ENCODE measurements around the gene ZMYND10.

The ZMYND10 gene

GRCh38 chr3:50297384-50297775 is 48.2 kb downstream of the ZMYND10 start:
- POLR2A ChIA-PET, result interaction anchor here (0.7 to 3.5 kb wide), 3 partner anchors 30 to 39 kb away, joined by 3 to 21 read pairs (median 4); partner anchors contain the start of gene TUSC2
- CTCF ChIA-PET, result interaction anchor here (0.9 kb wide), 1 partner anchor 23 kb away, joined by 3 read pairs; no protein-coding TSS in a partner anchor
- no peak for DNase-seq (ENCODE audit: extremely low spot score)
- TF ChIP-seq LEF1 (IDR thresholded peaks at IDR 0.05; ENCODE audit: borderline replicate concordance), result no peak
- TF ChIP-seq SP1 (IDR thresholded peaks at IDR 0.05), result no peak
- TF ChIP-seq HDGF (IDR thresholded peaks at IDR 0.05; ENCODE audit: borderline replicate concordance), result no peak
- no peak for TF ChIP-seq L3MBTL2 (conservative IDR thresholded peaks at IDR 0.05)
- no peak for TF ChIP-seq ARNT (IDR thresholded peaks at IDR 0.05)
- TF ChIP-seq ZNF384 (IDR thresholded peaks at IDR 0.05), result no peak
- TF ChIP-seq FOXK2 (IDR thresholded peaks at IDR 0.05), result no peak
- TF ChIP-seq SUZ12 (IDR thresholded peaks at IDR 0.05), result no peak
- no peak for TF ChIP-seq FOXA1 (IDR thresholded peaks at IDR 0.05)
- TF ChIP-seq NFRKB (IDR thresholded peaks at IDR 0.05), result no peak
- no peak for TF ChIP-seq PKNOX1 (IDR thresholded peaks at IDR 0.05)
- TF ChIP-seq TARDBP (IDR thresholded peaks at IDR 0.05), result no peak
- no peak for TF ChIP-seq FOXM1 (IDR thresholded peaks at IDR 0.05; ENCODE audit: borderline replicate concordance)
- no peak for TF ChIP-seq ELF4 (IDR thresholded peaks at IDR 0.05)
- TF ChIP-seq CTBP1 (IDR thresholded peaks at IDR 0.05; ENCODE audit: borderline replicate concordance), result no peak
- TF ChIP-seq BHLHE40 (IDR thresholded peaks at IDR 0.05; ENCODE audit: borderline replicate concordance), result no peak

DNA sequence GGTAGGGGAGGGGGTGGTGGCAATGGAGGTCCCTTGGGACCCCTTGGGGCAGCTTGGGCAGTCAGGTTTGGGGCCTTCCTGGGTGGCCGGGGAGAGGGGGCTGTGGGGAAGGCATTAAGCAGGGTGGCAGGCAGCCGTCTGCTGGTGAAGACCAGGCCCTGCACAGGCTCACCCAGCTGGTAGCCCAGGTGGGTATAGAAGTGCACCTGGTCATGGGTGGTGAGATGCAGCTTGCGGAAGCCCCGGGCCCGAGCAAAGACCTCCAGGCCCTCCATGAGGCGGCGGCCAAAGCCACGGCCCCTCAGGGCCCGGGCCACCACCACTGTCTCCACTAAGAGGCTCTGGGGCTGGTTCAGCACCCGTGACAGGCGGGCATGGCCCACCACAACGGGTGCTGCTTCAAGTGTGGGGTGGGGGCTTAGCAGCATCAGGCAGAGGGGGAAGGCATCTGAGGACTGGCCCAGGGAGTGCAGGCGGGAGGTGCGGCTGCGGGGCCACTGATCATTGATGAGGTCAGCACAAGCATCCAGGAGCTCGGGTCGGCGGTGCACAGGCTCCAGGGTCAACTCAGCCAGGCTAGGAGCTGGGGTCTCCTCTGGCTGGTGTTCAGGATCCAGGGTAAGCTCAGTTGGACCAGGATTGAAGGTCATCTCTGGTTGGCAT is 48.7 kb downstream of the ZMYND10 start:
- POLR2A ChIA-PET, result interaction anchor here (0.7 to 3.5 kb wide), 3 partner anchors 30 to 40 kb away, joined by 3 to 21 read pairs (median 4); partner anchors contain the start of gene TUSC2
- CTCF ChIA-PET, result no interaction called here
- no peak for DNase-seq (ENCODE audit: extremely low spot score)
- TF ChIP-seq ELF4 (IDR thresholded peaks at IDR 0.05), result no peak
- no peak for TF ChIP-seq BHLHE40 (IDR thresholded peaks at IDR 0.05; ENCODE audit: borderline replicate concordance)
- no peak for TF ChIP-seq PKNOX1 (IDR thresholded peaks at IDR 0.05)
- no peak for TF ChIP-seq SP1 (IDR thresholded peaks at IDR 0.05)
- no peak for TF ChIP-seq FOXM1 (IDR thresholded peaks at IDR 0.05; ENCODE audit: borderline replicate concordance)
- no peak for TF ChIP-seq L3MBTL2 (conservative IDR thresholded peaks at IDR 0.05)
- TF ChIP-seq SUZ12 (IDR thresholded peaks at IDR 0.05), result no peak
- TF ChIP-seq LEF1 (IDR thresholded peaks at IDR 0.05; ENCODE audit: borderline replicate concordance), result no peak
- no peak for TF ChIP-seq FOXK2 (IDR thresholded peaks at IDR 0.05)
- TF ChIP-seq TARDBP (IDR thresholded peaks at IDR 0.05), result no peak
- TF ChIP-seq NFRKB (IDR thresholded peaks at IDR 0.05), result no peak
- no peak for TF ChIP-seq ZNF384 (IDR thresholded peaks at IDR 0.05)
- TF ChIP-seq FOXA1 (IDR thresholded peaks at IDR 0.05), result no peak
- TF ChIP-seq CTBP1 (IDR thresholded peaks at IDR 0.05; ENCODE audit: borderline replicate concordance), result no peak
- no peak for TF ChIP-seq HDGF (IDR thresholded peaks at IDR 0.05; ENCODE audit: borderline replicate concordance)

- POLR2A ChIA-PET, result interaction anchor here (1.0 to 2.5 kb wide), 3 partner anchors 11 to 509 kb away, joined by 3 to 12 read pairs (median 4); partner anchors contain the start of gene IP6K1
- CTCF ChIA-PET, result no interaction called here
Measured at GRCh38 chr3:50295553-50296431, 49.7 kb downstream of the ZMYND10 start.

More at GRCh38 chr3:50295553-50296431, 49.7 kb downstream of the ZMYND10 start:
- no peak for TF ChIP-seq LEF1 (IDR thresholded peaks at IDR 0.05; ENCODE audit: borderline replicate concordance)
- no peak for TF ChIP-seq TARDBP (IDR thresholded peaks at IDR 0.05)
- TF ChIP-seq CTBP1 (IDR thresholded peaks at IDR 0.05; ENCODE audit: borderline replicate concordance), result no peak
- TF ChIP-seq SP1 (IDR thresholded peaks at IDR 0.05), result no peak
- TF ChIP-seq PKNOX1 (IDR thresholded peaks at IDR 0.05), result no peak
- no peak for TF ChIP-seq ZNF384 (IDR thresholded peaks at IDR 0.05)
- no peak for TF ChIP-seq SUZ12 (IDR thresholded peaks at IDR 0.05)
- no peak for TF ChIP-seq FOXK2 (IDR thresholded peaks at IDR 0.05)
- TF ChIP-seq FOXM1 (IDR thresholded peaks at IDR 0.05; ENCODE audit: borderline replicate concordance), result no peak
- no peak for TF ChIP-seq BHLHE40 (IDR thresholded peaks at IDR 0.05; ENCODE audit: borderline replicate concordance)
- TF ChIP-seq ELF4 (IDR thresholded peaks at IDR 0.05), result no peak
- no peak for TF ChIP-seq ARNT (IDR thresholded peaks at IDR 0.05)
- TF ChIP-seq L3MBTL2 (conservative IDR thresholded peaks at IDR 0.05), result no peak
- TF ChIP-seq FOXA1 (IDR thresholded peaks at IDR 0.05), result no peak
- TF ChIP-seq HDGF (IDR thresholded peaks at IDR 0.05; ENCODE audit: borderline replicate concordance), result no peak
- no peak for TF ChIP-seq NFRKB (IDR thresholded peaks at IDR 0.05)
- DNase-seq (ENCODE audit: extremely low spot score), result no peak

All from HEK293T (cell line).